HFF-Myc (cell line): ENCODE measurements around the gene AGGF1.

Source experiments
- DNase-seq: peaks from one replicate; pipeline ENCODE4 v3.0.0-alpha.2; 2011; ENCODE audit warnings: low read depth; ENCODE audit errors: extremely low read depth
- H3K4me3 ChIP-seq: replicated peaks from 2 replicates; pipeline ENCODE4 v1.5.1; 2011; ENCODE audit warnings: low read depth, mild to moderate bottlenecking, control low read depth, low read length
- CTCF ChIP-seq: IDR thresholded peaks from 2 replicates; pipeline ENCODE4 v1.5.1; 2012; ENCODE audit warnings: mild to moderate bottlenecking, low read depth, low read length, control low read depth; ENCODE audit errors: missing control alignments

Gene AGGF1

GRCh38 chr5:77086689-77087483 is 56.7 kb downstream of the AGGF1 start, which contains the start of gene ZBED3:
ZBED3 (minus strand) TSS chr5:77087285; CDS start chr5:77077878, 9,407 bp downstream.
- DNase-seq = peak; percentile 68
- TF ChIP-seq CTCF = no peak
- peak within 1 kb of the TSS; percentile 70 for H3K4me3 ChIP-seq

GRCh38 chr5:77087484-77088261 is 57.5 kb downstream of the AGGF1 start:
- DNase-seq = no peak
- H3K4me3 ChIP-seq = peak overlapping the region; percentile 70
- TF ChIP-seq CTCF = no peak

- H3K4me3 ChIP-seq = no peak overlapping the region
- no peak for TF ChIP-seq CTCF
- no peak for DNase-seq
These were observed 65.0 kb downstream of the AGGF1 start for GRCh38 chr5:77095189-77095588.

DNA sequence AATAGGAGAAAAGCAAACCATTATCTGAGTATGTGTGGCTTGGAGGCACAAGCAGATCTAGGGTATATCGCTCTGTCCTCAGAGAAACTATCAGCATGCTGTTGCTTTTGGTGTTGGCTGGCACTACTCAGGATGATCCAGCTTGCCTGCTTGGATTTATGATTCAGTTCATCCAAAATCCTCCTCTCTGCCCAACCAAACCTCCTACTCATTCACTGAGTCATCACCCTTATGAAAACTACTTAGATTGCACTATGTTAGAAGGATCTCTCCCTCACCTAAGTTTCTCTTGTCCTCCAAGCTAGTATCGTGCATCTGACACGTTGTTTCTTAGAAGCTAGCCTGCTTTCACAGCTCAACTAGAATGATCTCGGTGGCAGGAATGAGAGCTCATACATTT is 71.1 kb downstream of the AGGF1 start:
- TF ChIP-seq CTCF = no peak
- DNase-seq = no peak
- H3K4me3 ChIP-seq = no peak overlapping the region

GRCh38 chr5:77102549-77102948 is 72.3 kb downstream of the AGGF1 start:
- no peak for TF ChIP-seq CTCF
- no peak for DNase-seq
- no peak overlapping the region for H3K4me3 ChIP-seq

- no peak for DNase-seq
- H3K4me3 ChIP-seq = no peak overlapping the region
- no peak for TF ChIP-seq CTCF
These were observed 73.3 kb downstream of the AGGF1 start for GRCh38 chr5:77103457-77103856.
